Measurements from ENCODE around the gene SH3BP5L.
A peak's percentile ranks its signal among the peaks of the same experiment; 100 is the strongest.
"Not testable (repeated sequence)": the region's sequence is repeated elsewhere in the genome, so short reads cannot be mapped to it uniquely, and the experiment has no call there.

SH3BP5L gene

GRCh38 chr1:248808876-248809275, 16.8 kb downstream of the SH3BP5L start:
- no peak for ATAC-seq

- ATAC-seq, result peak; percentile 64 to 75
Measured at GRCh38 chr1:248807067-248807737, 18.5 kb downstream of the SH3BP5L start.

- ATAC-seq, result no peak
Measured at GRCh38 chr1:248805876-248806275, 19.8 kb downstream of the SH3BP5L start.

GRCh38 chr1:248804771-248805681, 20.7 kb downstream of the SH3BP5L start:
- peak; percentile 42 to 48 for ATAC-seq

- ATAC-seq, result not testable (repeated sequence)
Measured at GRCh38 chr1:248803501-248803900, 22.2 kb downstream of the SH3BP5L start.

GRCh38 chr1:248802454-248802853, 23.3 kb downstream of the SH3BP5L start:
- ATAC-seq, result no peak

GRCh38 chr1:248800459-248800858, 25.3 kb downstream of the SH3BP5L start:
- ATAC-seq, result no peak

GRCh38 chr1:248798791-248799190, 26.9 kb downstream of the SH3BP5L start:
- ATAC-seq, result no peak

- ATAC-seq, result not testable (repeated sequence)
Measured at GRCh38 chr1:248794663-248795062, 31.1 kb downstream of the SH3BP5L start.

GRCh38 chr1:248793592-248793991, 32.1 kb downstream of the SH3BP5L start:
- peak; percentile 28 to 48 for ATAC-seq

GRCh38 chr1:248792342-248792741, 33.4 kb downstream of the SH3BP5L start:
- ATAC-seq, result no peak

GRCh38 chr1:248791010-248791409, 34.7 kb downstream of the SH3BP5L start:
- no peak for ATAC-seq

- ATAC-seq, result no peak
Measured at GRCh38 chr1:248790456-248790855, 35.3 kb downstream of the SH3BP5L start.

GRCh38 chr1:248789337-248789736, 36.4 kb downstream of the SH3BP5L start:
- not testable (repeated sequence) for ATAC-seq

GRCh38 chr1:248788327-248788726, 37.4 kb downstream of the SH3BP5L start:
- ATAC-seq, result no peak

GRCh38 chr1:248787430-248787829, 38.3 kb downstream of the SH3BP5L start:
- no peak for ATAC-seq

- no peak for ATAC-seq
Measured at GRCh38 chr1:248786156-248786555, 39.6 kb downstream of the SH3BP5L start.

- ATAC-seq, result no peak
Measured at GRCh38 chr1:248783367-248783766, 42.3 kb downstream of the SH3BP5L start.

- ATAC-seq, result no peak
Measured at GRCh38 chr1:248782416-248783141, 43.1 kb downstream of the SH3BP5L start.

- peak in 1 of 2 donors; percentile 35 for ATAC-seq
Measured at GRCh38 chr1:248779350-248779749, 46.4 kb downstream of the SH3BP5L start.

- ATAC-seq, result no peak
Measured at GRCh38 chr1:248778906-248779305, 46.8 kb downstream of the SH3BP5L start.

GRCh38 chr1:248776991-248777390, 48.7 kb downstream of the SH3BP5L start:
- no peak for ATAC-seq

- ATAC-seq, result no peak
Measured at GRCh38 chr1:248775441-248775840, 50.3 kb downstream of the SH3BP5L start.
